GM23338 (cell line): ENCODE data around the gene SHISAL2A.
A peak's percentile ranks its signal among the peaks of the same experiment; 100 is the strongest.

ENCODE experiments used
- EZH2 ChIP-seq: fragments of 200-600 bp; sonication (generic); IDR thresholded peaks from one replicate; pipeline ENCODE4 v1.8.0; 2017; ENCODE audit warnings: antibody characterized with exemption, mild to moderate bottlenecking, low read depth; ENCODE audit not compliant: unreplicated experiment
- EZH2phosphoT487 ChIP-seq: fragments of 200-600 bp; sonication (generic); IDR thresholded peaks from one replicate; pipeline ENCODE4 v1.8.1; 2018; ENCODE audit warnings: antibody characterized with exemption; ENCODE audit not compliant: unreplicated experiment
- NANOG ChIP-seq: IDR thresholded peaks from 2 replicates; pipeline ENCODE4 v1.6.1; 2016; ENCODE audit warnings: antibody characterized with exemption, borderline replicate concordance
- POLR2AphosphoS5 ChIP-seq: IDR thresholded peaks from 2 replicates; pipeline ENCODE4 v1.6.1; 2016; ENCODE audit warnings: antibody characterized with exemption, low read depth
- STAT1 ChIP-seq: IDR thresholded peaks from one replicate; pipeline ENCODE4 v1.6.1; 2016; ENCODE audit warnings: antibody characterized with exemption; ENCODE audit not compliant: unreplicated experiment
- TF ChIP-seq, protein P1 (sequence below): IDR thresholded peaks from one replicate; pipeline ENCODE4 v1.6.1; 2018; ENCODE audit warnings: antibody characterized with exemption; ENCODE audit not compliant: unreplicated experiment
- TF ChIP-seq, protein P2 (sequence below), 2 experiments: fragments of 200-600 bp in 1 of 2; sonication (generic) in 1 of 2; conservative IDR thresholded peaks; 2 replicates each; pipeline versions ENCODE4 v1.5.1 to v1.6.1; 2016 to 2017; ENCODE audit warnings: antibody characterized with exemption in 2 of 2, low read depth in 2 of 2, mild to moderate bottlenecking in 2 of 2, moderate library complexity in 1 of 2

DNA sequence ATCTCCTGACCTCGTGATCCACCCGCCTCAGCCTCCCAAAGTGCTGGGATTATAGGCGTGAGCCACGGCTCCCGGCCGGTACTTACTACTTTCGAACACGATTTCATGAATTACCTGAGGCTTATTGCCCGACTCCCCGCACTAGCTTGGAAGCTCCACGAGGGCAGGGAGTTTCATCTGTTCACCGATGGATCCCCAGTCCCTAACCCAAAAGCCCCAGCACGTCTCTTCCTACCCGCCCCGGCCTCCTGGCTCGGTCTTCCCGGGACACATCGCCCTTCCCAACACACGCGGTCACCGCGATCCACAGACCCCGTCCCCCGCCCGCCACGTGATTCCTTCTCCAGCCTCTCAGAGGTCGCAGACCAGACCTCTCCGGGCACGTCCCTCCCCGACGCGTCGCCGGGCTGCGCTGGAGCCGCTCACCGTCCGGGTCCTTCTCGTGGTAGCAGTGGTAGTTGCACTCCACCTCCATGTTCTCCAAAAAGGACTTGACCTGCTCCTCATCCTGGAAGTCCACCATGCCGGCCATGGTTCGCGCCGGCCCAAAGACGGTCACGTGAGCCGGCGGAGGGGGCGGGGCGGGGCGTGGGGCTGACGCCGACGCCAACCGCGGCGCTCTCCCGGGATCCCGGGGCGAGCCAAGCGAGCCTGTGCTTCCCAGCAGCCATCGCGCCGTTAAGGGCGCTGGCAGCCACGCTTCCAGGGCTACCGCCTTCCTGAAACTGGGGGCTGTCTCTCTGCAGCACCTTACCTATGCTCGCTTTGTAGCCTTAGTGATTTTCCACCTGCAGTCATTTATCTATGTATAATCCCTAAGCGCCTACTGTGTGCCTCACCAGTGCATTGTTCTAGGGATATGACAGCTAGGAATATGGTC is 65.1 kb downstream of the SHISAL2A start, which contains the start of gene COA7:
- no peak for TF ChIP-seq EZH2
- no peak for TF ChIP-seq NANOG
- TF ChIP-seq, protein P1, sequence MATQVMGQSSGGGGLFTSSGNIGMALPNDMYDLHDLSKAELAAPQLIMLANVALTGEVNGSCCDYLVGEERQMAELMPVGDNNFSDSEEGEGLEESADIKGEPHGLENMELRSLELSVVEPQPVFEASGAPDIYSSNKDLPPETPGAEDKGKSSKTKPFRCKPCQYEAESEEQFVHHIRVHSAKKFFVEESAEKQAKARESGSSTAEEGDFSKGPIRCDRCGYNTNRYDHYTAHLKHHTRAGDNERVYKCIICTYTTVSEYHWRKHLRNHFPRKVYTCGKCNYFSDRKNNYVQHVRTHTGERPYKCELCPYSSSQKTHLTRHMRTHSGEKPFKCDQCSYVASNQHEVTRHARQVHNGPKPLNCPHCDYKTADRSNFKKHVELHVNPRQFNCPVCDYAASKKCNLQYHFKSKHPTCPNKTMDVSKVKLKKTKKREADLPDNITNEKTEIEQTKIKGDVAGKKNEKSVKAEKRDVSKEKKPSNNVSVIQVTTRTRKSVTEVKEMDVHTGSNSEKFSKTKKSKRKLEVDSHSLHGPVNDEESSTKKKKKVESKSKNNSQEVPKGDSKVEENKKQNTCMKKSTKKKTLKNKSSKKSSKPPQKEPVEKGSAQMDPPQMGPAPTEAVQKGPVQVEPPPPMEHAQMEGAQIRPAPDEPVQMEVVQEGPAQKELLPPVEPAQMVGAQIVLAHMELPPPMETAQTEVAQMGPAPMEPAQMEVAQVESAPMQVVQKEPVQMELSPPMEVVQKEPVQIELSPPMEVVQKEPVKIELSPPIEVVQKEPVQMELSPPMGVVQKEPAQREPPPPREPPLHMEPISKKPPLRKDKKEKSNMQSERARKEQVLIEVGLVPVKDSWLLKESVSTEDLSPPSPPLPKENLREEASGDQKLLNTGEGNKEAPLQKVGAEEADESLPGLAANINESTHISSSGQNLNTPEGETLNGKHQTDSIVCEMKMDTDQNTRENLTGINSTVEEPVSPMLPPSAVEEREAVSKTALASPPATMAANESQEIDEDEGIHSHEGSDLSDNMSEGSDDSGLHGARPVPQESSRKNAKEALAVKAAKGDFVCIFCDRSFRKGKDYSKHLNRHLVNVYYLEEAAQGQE = no peak
- TF ChIP-seq, protein P2, sequence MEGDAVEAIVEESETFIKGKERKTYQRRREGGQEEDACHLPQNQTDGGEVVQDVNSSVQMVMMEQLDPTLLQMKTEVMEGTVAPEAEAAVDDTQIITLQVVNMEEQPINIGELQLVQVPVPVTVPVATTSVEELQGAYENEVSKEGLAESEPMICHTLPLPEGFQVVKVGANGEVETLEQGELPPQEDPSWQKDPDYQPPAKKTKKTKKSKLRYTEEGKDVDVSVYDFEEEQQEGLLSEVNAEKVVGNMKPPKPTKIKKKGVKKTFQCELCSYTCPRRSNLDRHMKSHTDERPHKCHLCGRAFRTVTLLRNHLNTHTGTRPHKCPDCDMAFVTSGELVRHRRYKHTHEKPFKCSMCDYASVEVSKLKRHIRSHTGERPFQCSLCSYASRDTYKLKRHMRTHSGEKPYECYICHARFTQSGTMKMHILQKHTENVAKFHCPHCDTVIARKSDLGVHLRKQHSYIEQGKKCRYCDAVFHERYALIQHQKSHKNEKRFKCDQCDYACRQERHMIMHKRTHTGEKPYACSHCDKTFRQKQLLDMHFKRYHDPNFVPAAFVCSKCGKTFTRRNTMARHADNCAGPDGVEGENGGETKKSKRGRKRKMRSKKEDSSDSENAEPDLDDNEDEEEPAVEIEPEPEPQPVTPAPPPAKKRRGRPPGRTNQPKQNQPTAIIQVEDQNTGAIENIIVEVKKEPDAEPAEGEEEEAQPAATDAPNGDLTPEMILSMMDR (conservative IDR thresholded peaks at IDR 0.05; ENCODE audit: low read depth in 2 of 2) = no peak
- peak; percentile 90 for TF ChIP-seq POLR2AphosphoS5
- TF ChIP-seq EZH2phosphoT487 = no peak
- TF ChIP-seq STAT1 = no peak
